ENCODE data around the gene DEDD. TPM values are rescaled to one million over a fixed set of nuclear protein-coding genes. Genes with fewer than 3 reads are reported as not detected.

Gene DEDD
- total and polyA plus RNA-seq, 2 of the 4 experiments (the other 2 are of a cell fraction), result 40.2 to 47.9 TPM

DNA sequence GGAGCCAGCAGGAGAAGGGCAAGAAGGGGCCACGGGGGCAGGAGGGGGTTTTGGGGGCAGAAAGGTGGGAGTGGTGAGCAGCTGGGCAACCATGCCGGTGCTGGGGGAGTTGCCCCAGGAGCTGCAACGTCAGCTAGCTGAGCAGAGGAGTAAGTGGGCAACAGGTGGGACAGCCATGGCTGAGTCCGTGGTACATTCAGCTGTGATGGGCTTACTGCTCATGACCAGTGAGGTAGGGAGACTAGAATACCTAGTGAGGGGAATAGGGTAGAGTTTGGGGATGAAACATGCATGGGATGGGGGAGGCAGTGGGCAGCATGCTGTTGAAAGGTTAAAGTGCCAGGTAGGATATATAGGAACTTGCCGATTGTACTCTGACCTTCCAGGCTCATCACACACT lies 29.2 kb upstream of the DEDD start:
- dilution Hi-C loops (cut with HindIII; ENCODE audit: low sequenced_read_pairs, unreplicated experiment), result no loop called here

More for the DNA sequence above, 29.2 kb upstream of the DEDD start:
- no TSS peak for BruUV-seq (replicated peaks)
- ChIA-PET CTCF (interaction anchor here (0.6 kb wide), 1 partner anchor 77 kb away, joined by 3 read pairs; no protein-coding TSS in a partner anchor), POLR2A (ENCODE audit: unreplicated experiment) (interaction anchor here (0.6 kb wide), 1 partner anchor 680 kb away, joined by 10 read pairs; no protein-coding TSS in a partner anchor)
- Histone ChIP-seq H2AK9ac (replicated peaks; ENCODE audit: low read depth, low read length, poor library complexity) (no peak overlapping the region), H4K91ac (ENCODE audit: insufficient read depth, low read depth, low read length) (no peak overlapping the region), H3K9ac (ENCODE audit: low read depth, low read length) (no peak overlapping the region), H3K23ac (ENCODE audit: low read depth, low read length) (no peak overlapping the region), H3K36me3 (ENCODE audit: control insufficient read depth, insufficient read depth, low read length) (peaks cover 36% of the 10 kb centered on the region), H3K4me1 (ENCODE audit: control insufficient read depth, insufficient read depth, low read length) (peaks cover 7% of the 10 kb centered on the region), H3K56ac (ENCODE audit: extremely low read depth, insufficient read depth, low read length) (no peak overlapping the region), H4K20me1 (ENCODE audit: insufficient read depth, low read length) (no peaks in the 10 kb centered on the region), H3K27ac (ENCODE audit: insufficient read depth, low read length) (no peak overlapping the region), H3K4me3 (ENCODE audit: insufficient read depth, low read depth, low read length) (no peak overlapping the region), H3K18ac (ENCODE audit: low read depth, low read length) (no peak overlapping the region), H2BK5ac (ENCODE audit: low read depth, low read length, poor library complexity, severe bottlenecking) (no peak overlapping the region), H2BK120ac (ENCODE audit: low read depth, low read length) (no peak overlapping the region), H3K9me3 (ENCODE audit: control insufficient read depth, insufficient read depth, low read length) (no peaks in the 10 kb centered on the region), H2BK20ac (ENCODE audit: low read depth, low read length) (no peak overlapping the region), H3K9me1 (ENCODE audit: insufficient read depth, low read length) (peaks cover 9% of the 10 kb centered on the region), H4K8ac (ENCODE audit: low read depth in 2 of 2, low read length in 2 of 2) (no peak overlapping the region), H3K14ac (replicated peaks; ENCODE audit: low read depth, low read length) (no peak overlapping the region), H3K79me1 (ENCODE audit: low read depth in 1 of 2, low read length in 2 of 2) (peaks cover 12 to 30% of the 10 kb centered on the region in 2 experiments), H2BK15ac (ENCODE audit: low read depth, low read length) (no peak overlapping the region), H3K4ac (ENCODE audit: low read depth, low read length) (no peak overlapping the region), H3K4me2 (ENCODE audit: low read depth, low read length) (no peak overlapping the region), H3K27me3 (ENCODE audit: control insufficient read depth, insufficient read depth, low read length) (no peaks in the 10 kb centered on the region), H2AK5ac (ENCODE audit: low read depth, low read length) (no peak overlapping the region), H2AFZ (replicated peaks; ENCODE audit: low read length, poor library complexity) (no peak overlapping the region), H4K5ac (ENCODE audit: low read depth, low read length) (no peak overlapping the region)
- intact Hi-C loops (cut with micrococcal nuclease) (no loop called here), in situ Hi-C loops (cut with MboI; ENCODE audit: low sequenced_read_pairs) (no loop called here)
- DNase-seq (no peak), ATAC-seq (ENCODE audit: low read depth) (no peak)
- WGBS, 2 experiments (ENCODE audit: extremely low coverage in 2 of 2, insufficient read length in 1 of 2), result 96% methylated on average over 3 of the region's 5 CpGs; no CpG with 5 or more reads in 1 of the 2 experiments
- no peak for TF ChIP-seq SMC3 (IDR thresholded peaks at IDR 0.05; ENCODE audit: low read depth, low read length)
